Stimulated activated memory B cell treated with anti-CD40 and anti-IgM and Interleukin-4, amounts not matched to agents 10 μg/mL and 1 μg/mL and 100 μg/mL, for 72 hours (primary cell): ENCODE measurements around the gene IFNLR1.

Experiments
- ATAC-seq: fragments of 150-1000 bp; cut with Tn5 transposase; 2 replicates; pipeline ENCODE4 v1.10.0; 2021
- H3K27ac Mint-ChIP-seq: one replicate; pipeline ENCODE4 v1.8.0; 2022; ENCODE audit warnings: mild to moderate bottlenecking, mixed read lengths
- H3K27me3 Mint-ChIP-seq: one replicate; pipeline ENCODE4 v1.8.0; 2022; ENCODE audit warnings: mixed read lengths
- H3K36me3 Mint-ChIP-seq: one replicate; pipeline ENCODE4 v1.8.0; 2022; ENCODE audit warnings: mixed read lengths
- H3K4me1 Mint-ChIP-seq: one replicate; pipeline ENCODE4 v1.8.0; 2022; ENCODE audit warnings: mixed read lengths
- H3K4me3 Mint-ChIP-seq: one replicate; pipeline ENCODE4 v1.8.0; 2022; ENCODE audit warnings: mild to moderate bottlenecking, moderate library complexity, mixed read lengths
- H3K9me3 Mint-ChIP-seq: one replicate; pipeline ENCODE4 v1.8.0; 2022; ENCODE audit warnings: mixed read lengths

The IFNLR1 gene

DNA sequence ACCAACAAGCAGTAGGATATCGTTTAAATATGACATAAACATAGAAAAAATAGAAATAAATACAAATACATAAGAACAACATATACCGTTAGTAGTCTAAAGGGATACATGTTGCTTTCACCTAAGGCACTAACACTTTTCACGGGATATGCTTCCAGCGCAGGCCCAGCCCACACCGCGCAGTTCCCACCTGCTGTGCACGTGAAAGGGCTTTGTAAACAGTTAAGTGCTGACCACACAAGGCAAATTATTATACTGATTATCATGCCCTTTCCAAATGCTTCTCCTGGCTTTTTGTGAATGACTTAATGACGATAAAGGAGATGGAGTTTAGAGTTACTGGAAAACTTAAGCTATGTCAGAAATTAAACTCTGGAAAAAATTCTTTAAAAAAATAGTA, 32.9 kb downstream of the IFNLR1 start:
- Mint-ChIP-seq H3K9me3 (no peaks in the 10 kb centered on the region), H3K27ac (peak overlapping the region; percentile 67), H3K27me3 (no peaks in the 10 kb centered on the region), H3K36me3 (peaks cover 39% of the 10 kb centered on the region), H3K4me3 (no peak overlapping the region), H3K4me1 (peaks cover 48% of the 10 kb centered on the region)
- ATAC-seq: no peak

DNA sequence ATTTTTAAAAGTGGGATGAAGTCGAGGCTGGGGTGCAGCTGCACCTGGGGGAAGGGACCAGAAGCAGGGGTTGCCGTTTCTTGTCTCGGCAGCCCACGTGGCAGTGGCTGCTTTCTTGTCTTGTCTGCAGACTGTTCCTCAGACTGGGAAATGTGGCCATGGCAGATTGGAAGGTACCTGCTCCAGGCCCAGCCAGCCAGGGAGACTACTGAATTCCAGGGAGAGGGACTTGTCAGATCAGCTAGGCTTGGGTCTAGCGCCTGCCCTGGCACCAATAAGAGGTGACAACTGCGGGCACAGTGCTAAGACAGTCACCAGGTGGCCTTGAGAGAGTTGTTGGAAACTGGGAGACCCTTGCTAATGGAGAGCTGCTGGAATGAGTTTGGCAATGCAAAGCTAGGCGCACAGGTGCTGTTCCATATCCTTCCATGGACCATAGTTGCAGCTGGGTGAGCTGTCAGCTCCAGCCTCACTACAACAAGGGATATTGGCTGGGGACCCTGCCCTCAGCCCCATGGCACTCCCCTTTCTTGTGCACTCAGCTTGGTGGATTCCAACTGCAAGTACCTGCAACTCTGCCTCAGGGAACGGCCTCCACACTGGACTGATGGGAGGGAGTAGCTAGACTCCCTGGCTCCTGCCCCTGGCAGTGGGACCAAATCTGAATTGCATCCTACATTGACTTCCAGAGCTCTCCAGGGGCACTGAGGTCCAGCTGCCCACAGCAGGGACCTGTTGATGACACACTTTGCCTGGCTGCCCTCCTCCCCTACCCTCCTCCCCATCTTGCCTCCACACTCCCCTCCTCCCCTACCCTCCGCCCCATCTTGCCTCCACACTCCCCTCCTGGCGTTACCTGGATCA, 34.2 kb downstream of the IFNLR1 start:
- Mint-ChIP-seq H3K4me1 (peaks cover 48% of the 10 kb centered on the region), H3K36me3 (peaks cover 25% of the 10 kb centered on the region), H3K9me3 (no peaks in the 10 kb centered on the region), H3K27ac (peak overlapping the region; percentile 32), H3K4me3 (no peak overlapping the region), H3K27me3 (no peaks in the 10 kb centered on the region)
- no peak for ATAC-seq

- Mint-ChIP-seq H3K4me1 (peaks cover 45% of the 10 kb centered on the region), H3K4me3 (no peak overlapping the region), H3K9me3 (no peaks in the 10 kb centered on the region), H3K27ac (peak overlapping the region; percentile 2), H3K27me3 (peaks cover 7% of the 10 kb centered on the region), H3K36me3 (peaks cover 10% of the 10 kb centered on the region)
- ATAC-seq: no peak
Measured at GRCh38 chr1:24151175-24151533, 35.9 kb downstream of the IFNLR1 start.

GRCh38 chr1:24150234-24151174, 36.6 kb downstream of the IFNLR1 start:
- Mint-ChIP-seq H3K4me1 (peaks cover 39% of the 10 kb centered on the region), H3K27ac (peak overlapping the region; percentile 2), H3K9me3 (no peaks in the 10 kb centered on the region), H3K36me3 (peaks cover 6% of the 10 kb centered on the region), H3K27me3 (peaks cover 10% of the 10 kb centered on the region), H3K4me3 (peak overlapping the region; percentile 52)
- ATAC-seq: peak; percentile 92

DNA sequence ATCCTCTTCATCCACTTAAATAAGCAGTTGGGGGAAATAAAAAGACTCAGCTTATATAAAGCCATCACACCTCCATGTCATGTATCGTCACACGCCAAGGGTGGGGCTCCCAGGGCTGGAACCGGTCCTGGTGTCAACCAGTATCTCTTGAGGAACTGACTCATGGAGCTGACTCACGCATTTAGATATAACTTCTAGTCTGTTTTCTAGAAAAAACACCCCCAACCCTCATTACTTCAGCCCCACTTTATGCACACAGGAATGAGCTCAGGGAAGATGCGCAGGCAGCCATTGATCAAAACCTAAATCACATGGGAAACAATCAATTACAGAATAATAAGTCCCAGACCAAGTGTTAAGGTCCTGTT, 37.2 kb downstream of the IFNLR1 start:
- H3K36me3 Mint-ChIP-seq: peaks cover 2% of the 10 kb centered on the region
- H3K9me3 Mint-ChIP-seq: no peaks in the 10 kb centered on the region
- H3K4me3 Mint-ChIP-seq: no peak overlapping the region
- H3K27me3 Mint-ChIP-seq: peaks cover 12% of the 10 kb centered on the region
- peaks cover 32% of the 10 kb centered on the region for H3K4me1 Mint-ChIP-seq
- ATAC-seq: no peak
- H3K27ac Mint-ChIP-seq: peak overlapping the region; percentile 2

DNA sequence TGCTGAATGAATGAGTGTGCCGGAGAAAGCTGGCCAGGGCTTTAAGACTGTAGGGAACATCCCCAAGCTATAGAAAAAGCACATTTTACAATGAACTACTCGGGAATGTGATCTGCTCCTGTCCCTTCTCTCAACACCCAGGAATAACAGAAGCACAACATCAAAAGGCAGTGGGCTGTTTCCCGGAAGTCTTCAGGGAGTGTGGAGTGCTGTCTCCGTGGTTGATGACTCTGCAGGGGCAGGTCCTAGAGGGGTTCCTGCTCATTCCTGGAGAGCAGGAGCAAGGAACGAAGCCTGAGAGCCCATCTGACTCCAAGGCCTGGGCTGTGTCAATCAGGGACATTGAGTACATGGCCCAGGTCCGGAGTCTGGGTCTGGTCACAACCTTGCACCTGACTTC, 39.3 kb downstream of the IFNLR1 start:
- H3K27ac Mint-ChIP-seq: no peak overlapping the region
- H3K9me3 Mint-ChIP-seq: no peaks in the 10 kb centered on the region
- H3K27me3 Mint-ChIP-seq: peaks cover 18% of the 10 kb centered on the region
- no peak overlapping the region for H3K4me3 Mint-ChIP-seq
- ATAC-seq: no peak
- H3K4me1 Mint-ChIP-seq: peaks cover 23% of the 10 kb centered on the region
- no peaks in the 10 kb centered on the region for H3K36me3 Mint-ChIP-seq

DNA sequence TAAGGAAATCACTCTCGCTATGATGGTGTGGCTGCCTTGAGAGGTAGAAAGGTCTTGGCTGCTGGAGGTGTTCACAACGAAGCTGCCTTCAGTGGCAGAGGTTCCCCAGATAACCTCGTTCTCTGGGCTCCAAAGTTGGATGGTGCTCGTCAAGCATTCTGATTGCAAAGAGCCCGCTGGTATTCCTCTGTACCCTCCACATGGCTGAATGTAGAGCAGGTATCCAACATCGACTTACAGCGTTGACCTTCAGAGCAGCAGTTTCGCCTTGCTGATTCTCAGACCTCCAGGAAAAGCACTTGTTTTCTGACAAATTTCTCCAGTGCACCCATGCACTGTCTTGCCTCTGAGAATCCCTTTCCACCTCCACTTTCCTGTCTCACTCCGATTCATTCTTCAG, 39.9 kb downstream of the IFNLR1 start:
- H3K36me3 Mint-ChIP-seq: no peaks in the 10 kb centered on the region
- no peak overlapping the region for H3K27ac Mint-ChIP-seq
- H3K4me1 Mint-ChIP-seq: peaks cover 16% of the 10 kb centered on the region
- no peaks in the 10 kb centered on the region for H3K9me3 Mint-ChIP-seq
- no peak overlapping the region for H3K4me3 Mint-ChIP-seq
- no peak for ATAC-seq
- H3K27me3 Mint-ChIP-seq: peaks cover 18% of the 10 kb centered on the region

GRCh38 chr1:24142546-24143534, 44.2 kb downstream of the IFNLR1 start, which contains the start of gene IL22RA1:
IL22RA1 (minus strand) TSS chr1:24143140; CDS start chr1:24143082, 58 bp downstream.
- Mint-ChIP-seq H3K9me3 (no peaks in the 10 kb centered on the region), H3K36me3 (no peaks in the 10 kb centered on the region), H3K27ac (no peak within 1 kb of the TSS), H3K4me3 (no peak within 1 kb of the TSS), H3K27me3 (peaks cover 35% of the 10 kb centered on the region), H3K4me1 (no peaks in the 10 kb centered on the region)
- ATAC-seq: no peak

DNA sequence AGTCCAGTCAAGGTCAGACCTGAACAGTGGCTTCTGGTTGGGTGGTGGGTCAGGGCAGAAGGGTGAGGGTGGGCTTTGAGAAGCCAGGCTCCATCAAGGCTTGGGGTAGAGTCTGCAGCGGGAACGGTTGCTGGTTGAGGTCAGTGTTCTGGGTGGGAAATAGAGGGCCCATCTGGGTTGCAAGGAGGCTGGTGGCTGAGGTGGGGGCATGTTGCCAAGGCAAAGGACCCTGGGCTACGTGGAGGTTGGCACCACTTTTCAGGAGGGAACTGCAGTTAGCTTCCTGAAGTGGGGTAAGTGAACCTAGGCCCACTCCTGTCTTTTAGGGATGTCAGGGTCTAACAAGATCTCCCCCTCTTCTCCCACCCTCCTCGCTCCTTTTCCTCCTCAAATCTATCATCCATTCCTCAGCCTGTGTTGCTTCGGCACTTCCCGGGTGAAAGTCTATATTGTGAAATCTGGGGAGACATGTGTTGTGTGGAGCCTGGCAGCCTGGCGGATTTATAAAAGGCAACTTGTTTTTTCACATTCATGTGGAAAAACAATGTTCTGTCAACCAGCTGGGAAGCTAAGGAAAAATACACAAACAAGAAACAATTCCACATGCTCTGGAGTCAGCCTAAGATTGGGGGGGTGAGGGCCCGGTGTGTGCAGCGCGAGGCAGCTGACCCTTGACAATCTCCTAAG, 45.6 kb downstream of the IFNLR1 start:
- H3K36me3 Mint-ChIP-seq: no peaks in the 10 kb centered on the region
- no peaks in the 10 kb centered on the region for H3K9me3 Mint-ChIP-seq
- no peak for ATAC-seq
- no peak overlapping the region for H3K27ac Mint-ChIP-seq
- no peaks in the 10 kb centered on the region for H3K4me1 Mint-ChIP-seq
- peaks cover 31% of the 10 kb centered on the region for H3K27me3 Mint-ChIP-seq
- no peak overlapping the region for H3K4me3 Mint-ChIP-seq

DNA sequence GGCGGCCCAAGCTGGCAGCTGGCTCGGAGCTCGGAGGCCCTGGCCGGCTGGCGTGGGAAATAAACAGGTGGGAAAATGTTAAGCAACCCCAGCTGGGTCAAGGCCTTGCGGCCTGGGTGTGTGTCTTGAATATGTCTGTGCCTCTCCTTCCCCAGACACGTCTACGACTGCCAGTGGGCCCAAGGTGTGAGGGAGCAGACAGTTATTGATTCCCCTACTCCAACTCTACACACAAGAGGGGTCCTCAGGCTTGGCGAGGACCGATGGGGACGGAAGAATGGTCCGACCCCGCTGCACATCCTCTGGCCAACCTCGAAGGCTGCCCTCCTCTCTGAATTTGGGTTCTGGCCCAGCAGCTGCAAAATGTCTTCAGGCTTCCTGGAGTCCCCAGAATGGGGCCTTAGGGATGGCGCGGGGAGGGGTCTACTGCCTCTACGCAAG, 46.3 kb downstream of the IFNLR1 start:
- ATAC-seq: no peak
- Mint-ChIP-seq H3K36me3 (no peaks in the 10 kb centered on the region), H3K27ac (no peak overlapping the region), H3K4me1 (no peaks in the 10 kb centered on the region), H3K4me3 (no peak overlapping the region), H3K27me3 (peaks cover 25% of the 10 kb centered on the region), H3K9me3 (no peaks in the 10 kb centered on the region)

DNA sequence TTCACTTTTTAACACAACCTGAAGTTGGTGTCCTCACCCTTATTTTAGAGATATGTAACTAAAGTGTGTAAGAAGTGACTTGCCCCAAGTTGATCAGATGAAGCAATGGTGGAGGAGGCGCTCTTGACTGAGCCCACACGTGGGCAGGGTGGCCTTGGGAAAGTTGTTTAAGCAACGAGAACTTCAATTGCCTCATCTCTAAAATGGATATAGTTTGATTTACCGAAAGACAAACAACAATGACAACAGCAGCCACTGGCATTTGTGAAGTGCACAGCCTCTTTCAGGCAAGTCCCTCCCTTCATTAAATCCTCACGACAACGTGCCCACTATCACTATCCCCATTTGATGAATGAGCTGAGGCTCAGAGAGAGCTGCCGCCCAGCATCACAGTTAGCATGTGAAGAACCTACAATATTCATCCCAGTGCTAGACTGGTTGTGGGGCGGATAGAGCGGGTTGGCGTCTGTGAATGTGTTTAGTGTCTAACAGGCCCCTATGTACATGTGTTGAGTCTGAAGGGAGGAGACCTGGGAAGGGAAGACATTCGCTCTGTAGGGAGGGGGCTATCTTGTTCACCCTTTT, 47.2 kb downstream of the IFNLR1 start:
- H3K4me1 Mint-ChIP-seq: no peaks in the 10 kb centered on the region
- no peak overlapping the region for H3K27ac Mint-ChIP-seq
- no peaks in the 10 kb centered on the region for H3K9me3 Mint-ChIP-seq
- peaks cover 24% of the 10 kb centered on the region for H3K27me3 Mint-ChIP-seq
- ATAC-seq: no peak
- no peaks in the 10 kb centered on the region for H3K36me3 Mint-ChIP-seq
- no peak overlapping the region for H3K4me3 Mint-ChIP-seq

- H3K27ac Mint-ChIP-seq: no peak overlapping the region
Measured at GRCh38 chr1:24139222-24139489, 47.9 kb downstream of the IFNLR1 start.

DNA sequence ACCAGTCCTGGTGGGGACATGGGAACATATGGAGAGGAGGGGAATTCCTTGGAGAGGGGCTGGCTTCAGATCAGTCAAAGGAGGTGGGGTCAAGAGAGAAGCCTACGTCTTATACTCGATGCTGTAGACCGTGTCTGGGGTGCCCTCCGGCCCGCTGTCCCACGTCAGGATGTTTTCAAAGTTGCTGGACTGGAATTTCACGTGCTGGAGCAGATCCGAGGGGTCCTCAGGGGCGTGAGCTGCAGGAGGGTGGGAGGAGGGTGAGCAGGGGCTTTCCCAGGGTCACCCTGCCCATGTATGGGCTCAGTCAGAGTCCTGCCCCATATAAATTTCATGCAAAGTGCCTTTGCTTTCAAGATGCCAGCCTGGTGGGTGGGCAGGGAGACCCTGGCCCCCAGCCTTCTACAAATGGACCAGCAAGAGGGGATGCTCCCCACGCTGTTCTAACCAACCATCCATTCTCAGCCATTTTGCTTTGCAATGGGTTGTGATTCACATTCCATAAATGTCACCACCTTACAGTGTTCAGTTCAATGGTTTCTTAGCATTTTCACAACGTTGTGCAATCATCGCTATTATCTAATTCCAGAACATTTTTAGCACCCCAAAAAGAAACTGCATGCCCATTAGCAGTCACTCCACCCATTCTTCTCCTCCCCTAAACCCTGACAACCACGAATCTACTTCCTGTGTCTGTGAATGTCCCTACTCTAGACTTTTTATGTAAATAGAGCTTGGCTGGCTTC, 48.4 kb downstream of the IFNLR1 start:
- no peaks in the 10 kb centered on the region for H3K9me3 Mint-ChIP-seq
- H3K36me3 Mint-ChIP-seq: no peaks in the 10 kb centered on the region
- H3K27ac Mint-ChIP-seq: no peak overlapping the region
- no peak overlapping the region for H3K4me3 Mint-ChIP-seq
- peaks cover 17% of the 10 kb centered on the region for H3K27me3 Mint-ChIP-seq
- no peaks in the 10 kb centered on the region for H3K4me1 Mint-ChIP-seq
- ATAC-seq: no peak

More at GRCh38 chr1:24139222-24139489, 47.9 kb downstream of the IFNLR1 start:
- ATAC-seq: no peak
- Mint-ChIP-seq H3K9me3 (no peaks in the 10 kb centered on the region), H3K4me1 (no peaks in the 10 kb centered on the region), H3K27me3 (peaks cover 17% of the 10 kb centered on the region), H3K4me3 (no peak overlapping the region), H3K36me3 (no peaks in the 10 kb centered on the region)
